ENCODE results near the gene LDLRAD3. TPM values are rescaled to one million over a fixed set of nuclear protein-coding genes. Genes with fewer than 3 reads are reported as not detected.

LDLRAD3 gene
- total RNA-seq, 1 donor = 3.1 TPM

DNA sequence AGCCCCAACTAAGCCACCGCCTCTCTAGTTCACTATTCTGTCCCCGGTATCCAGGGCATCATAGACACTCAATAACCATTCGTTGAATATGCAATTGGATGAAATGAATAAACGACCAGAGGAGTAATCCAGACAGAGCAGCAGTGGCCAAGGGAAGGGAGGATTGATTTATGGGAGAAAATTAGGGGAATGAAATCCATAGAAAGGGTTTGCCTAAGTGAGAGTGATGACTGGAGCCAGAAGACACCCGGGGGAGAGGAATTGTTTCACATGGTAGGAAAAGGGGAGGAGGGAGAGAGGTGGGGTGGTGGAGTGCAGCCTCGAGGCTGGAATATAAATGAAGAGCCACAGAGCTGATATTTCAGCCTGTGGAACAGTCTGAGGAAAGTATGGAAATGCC, 177.2 kb downstream of the LDLRAD3 start:
- H3K9me3 ChIP-seq (ENCODE audit: low read depth, low read length) = no peaks in the 10 kb centered on the region
- no peaks in the 10 kb centered on the region for H3K4me1 ChIP-seq (ENCODE audit: insufficient read depth, low read length)
- no peaks in the 10 kb centered on the region for H3K27me3 ChIP-seq (ENCODE audit: insufficient read depth, low read length)
- no peak overlapping the region for H3K4me3 ChIP-seq (ENCODE audit: low read length)

DNA sequence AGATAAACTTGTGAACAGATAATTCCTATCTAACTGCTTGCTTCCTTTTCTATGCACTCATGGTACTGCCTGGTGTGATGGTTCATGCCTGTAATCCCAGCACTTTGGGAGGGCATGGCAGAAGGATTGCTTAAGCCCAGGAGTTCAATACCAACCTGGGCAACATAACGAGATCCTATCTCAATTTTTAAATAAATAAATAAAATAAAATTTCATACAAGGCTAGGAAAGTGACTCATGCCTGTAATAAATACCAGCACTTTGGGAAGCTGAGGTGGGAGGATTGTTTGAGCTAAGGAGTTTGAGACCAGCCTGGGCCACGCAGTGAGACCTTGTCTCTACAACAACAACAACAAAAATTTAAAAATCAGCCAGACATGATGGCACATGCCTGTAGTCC, 178.8 kb downstream of the LDLRAD3 start:
- H3K4me1 ChIP-seq (ENCODE audit: insufficient read depth, low read length) = no peaks in the 10 kb centered on the region
- H3K4me3 ChIP-seq (ENCODE audit: low read length) = no peak overlapping the region
- no peaks in the 10 kb centered on the region for H3K9me3 ChIP-seq (ENCODE audit: low read depth, low read length)
- H3K27me3 ChIP-seq (ENCODE audit: insufficient read depth, low read length) = no peaks in the 10 kb centered on the region

DNA sequence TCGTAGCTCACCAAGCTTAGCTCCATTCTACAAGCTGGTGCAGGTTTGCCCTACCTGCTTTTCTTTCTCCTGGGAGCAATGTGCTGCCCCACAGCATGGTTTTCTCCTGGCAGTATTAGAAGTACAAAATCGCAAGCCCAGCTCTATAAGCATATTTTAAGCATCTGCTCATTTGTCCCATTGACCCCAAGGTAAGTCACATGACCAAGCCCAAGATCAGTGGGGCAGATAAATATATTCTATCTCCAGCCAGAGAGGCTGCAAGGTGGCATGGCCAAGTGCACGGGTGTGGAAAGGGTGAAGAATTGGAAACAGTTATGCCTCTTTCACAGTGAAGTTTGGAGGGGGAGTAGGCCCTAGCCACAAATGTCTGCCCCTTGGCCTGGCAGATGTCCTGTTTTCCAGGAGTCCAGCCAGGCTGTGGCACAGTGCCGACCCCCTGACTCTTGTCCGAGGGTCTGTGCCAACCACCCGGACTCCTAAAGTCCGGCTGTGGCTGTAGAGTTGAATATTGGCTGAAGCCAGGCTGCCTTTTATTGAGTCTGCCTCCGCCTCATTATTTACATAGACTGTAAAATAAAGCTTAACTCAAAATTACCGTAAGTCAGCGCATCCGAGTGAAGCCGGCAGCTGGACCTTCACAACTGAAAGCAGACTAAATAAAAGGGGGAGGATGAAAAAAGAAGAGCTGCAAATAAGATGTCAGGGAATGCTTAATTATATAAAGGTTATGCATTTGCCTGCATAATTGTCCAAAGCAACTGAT, 179.7 kb downstream of the LDLRAD3 start:
- Histone ChIP-seq H3K4me3 (ENCODE audit: low read length) (no peak overlapping the region), H3K27me3 (ENCODE audit: insufficient read depth, low read length) (no peaks in the 10 kb centered on the region), H3K9me3 (ENCODE audit: low read depth, low read length) (no peaks in the 10 kb centered on the region), H3K4me1 (ENCODE audit: insufficient read depth, low read length) (no peaks in the 10 kb centered on the region)

DNA sequence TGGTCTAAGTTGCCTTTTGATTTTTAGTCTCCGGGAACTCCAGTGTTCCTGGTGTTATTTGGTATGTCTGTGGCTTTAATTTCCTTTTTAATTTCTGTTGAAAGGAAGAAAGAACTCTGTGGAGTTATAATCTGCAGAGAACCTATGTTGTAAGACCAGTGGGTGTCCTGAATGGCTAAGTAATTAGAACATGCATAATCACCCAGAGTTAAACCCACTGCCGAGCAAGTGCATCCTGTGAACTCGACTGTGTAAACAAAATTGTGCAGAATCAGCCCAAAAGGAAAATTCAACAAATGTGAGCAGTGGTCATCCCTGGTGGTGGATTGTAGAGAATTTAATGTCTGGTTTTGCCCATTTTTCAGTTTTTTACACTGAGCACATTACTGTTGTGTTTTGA, 182.8 kb downstream of the LDLRAD3 start:
- Histone ChIP-seq H3K27me3 (ENCODE audit: insufficient read depth, low read length) (no peaks in the 10 kb centered on the region), H3K4me1 (ENCODE audit: insufficient read depth, low read length) (no peaks in the 10 kb centered on the region), H3K9me3 (ENCODE audit: low read depth, low read length) (no peaks in the 10 kb centered on the region), H3K4me3 (ENCODE audit: low read length) (no peak overlapping the region)

DNA sequence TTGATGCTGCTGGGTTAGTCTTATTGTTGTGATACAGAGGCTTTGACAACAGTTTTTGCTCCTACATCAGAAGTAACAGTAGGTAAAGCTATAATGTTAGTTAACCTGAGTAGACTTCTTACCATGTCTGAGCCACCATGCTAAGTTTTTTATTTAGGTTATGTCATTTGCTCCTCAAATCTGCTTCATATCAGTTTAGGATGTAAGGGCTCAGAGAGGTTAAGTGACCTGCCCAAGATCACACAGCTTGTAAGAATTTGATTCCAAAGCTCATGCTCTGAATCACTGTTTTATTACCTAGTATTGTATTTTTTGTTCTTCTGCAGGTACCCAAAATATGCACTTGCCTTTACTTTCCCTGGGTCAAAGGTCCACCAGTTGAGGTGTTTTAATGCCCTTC, 183.7 kb downstream of the LDLRAD3 start:
- Histone ChIP-seq H3K9me3 (ENCODE audit: low read depth, low read length) (no peaks in the 10 kb centered on the region), H3K4me3 (ENCODE audit: low read length) (no peak overlapping the region), H3K27me3 (ENCODE audit: insufficient read depth, low read length) (no peaks in the 10 kb centered on the region), H3K4me1 (ENCODE audit: insufficient read depth, low read length) (no peaks in the 10 kb centered on the region)

DNA sequence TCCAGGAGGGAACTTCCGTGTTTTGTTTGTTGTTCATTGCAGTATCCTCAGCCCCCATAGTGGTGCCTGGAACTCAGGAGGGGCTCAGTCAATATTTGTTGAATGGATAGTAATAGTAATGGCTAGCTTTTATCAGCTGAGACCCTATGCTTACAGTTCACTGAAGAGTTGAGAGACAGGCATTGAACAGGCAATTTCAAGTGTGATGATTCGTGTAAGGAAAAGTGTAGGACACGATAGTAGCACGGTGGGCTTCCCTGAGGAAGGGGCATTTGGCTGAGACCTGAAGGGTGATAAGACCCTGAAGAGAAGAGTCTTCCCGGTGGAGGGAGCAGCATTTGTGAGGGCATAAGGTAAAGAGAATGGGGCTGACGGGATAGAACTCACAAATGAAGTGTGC, 186.1 kb downstream of the LDLRAD3 start:
- Histone ChIP-seq H3K9me3 (ENCODE audit: low read depth, low read length) (no peaks in the 10 kb centered on the region), H3K4me3 (ENCODE audit: low read length) (no peak overlapping the region), H3K27me3 (ENCODE audit: insufficient read depth, low read length) (no peaks in the 10 kb centered on the region), H3K4me1 (ENCODE audit: insufficient read depth, low read length) (no peaks in the 10 kb centered on the region)

DNA sequence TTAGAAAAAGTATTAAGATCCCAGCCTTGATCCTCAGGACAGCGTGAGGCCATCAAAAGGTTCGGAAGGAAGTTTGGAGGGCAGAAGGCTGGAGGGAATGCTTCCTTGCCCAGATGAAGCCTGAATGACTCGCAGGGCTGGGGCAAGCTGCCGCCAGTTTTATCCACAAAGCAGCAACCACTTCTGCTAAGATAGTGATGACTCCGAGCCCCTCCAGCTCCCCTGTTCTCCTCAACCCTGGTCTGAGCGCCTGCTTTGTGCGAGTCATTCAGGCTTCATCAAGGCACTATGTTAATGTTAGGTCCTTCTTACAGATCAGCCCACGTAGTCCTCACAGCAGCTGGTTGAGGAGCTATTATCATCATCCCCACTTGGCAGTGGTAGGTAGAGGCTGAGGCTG, 186.5 kb downstream of the LDLRAD3 start:
- Histone ChIP-seq H3K4me3 (ENCODE audit: low read length) (no peak overlapping the region), H3K4me1 (ENCODE audit: insufficient read depth, low read length) (no peaks in the 10 kb centered on the region), H3K9me3 (ENCODE audit: low read depth, low read length) (no peaks in the 10 kb centered on the region), H3K27me3 (ENCODE audit: insufficient read depth, low read length) (no peaks in the 10 kb centered on the region)

DNA sequence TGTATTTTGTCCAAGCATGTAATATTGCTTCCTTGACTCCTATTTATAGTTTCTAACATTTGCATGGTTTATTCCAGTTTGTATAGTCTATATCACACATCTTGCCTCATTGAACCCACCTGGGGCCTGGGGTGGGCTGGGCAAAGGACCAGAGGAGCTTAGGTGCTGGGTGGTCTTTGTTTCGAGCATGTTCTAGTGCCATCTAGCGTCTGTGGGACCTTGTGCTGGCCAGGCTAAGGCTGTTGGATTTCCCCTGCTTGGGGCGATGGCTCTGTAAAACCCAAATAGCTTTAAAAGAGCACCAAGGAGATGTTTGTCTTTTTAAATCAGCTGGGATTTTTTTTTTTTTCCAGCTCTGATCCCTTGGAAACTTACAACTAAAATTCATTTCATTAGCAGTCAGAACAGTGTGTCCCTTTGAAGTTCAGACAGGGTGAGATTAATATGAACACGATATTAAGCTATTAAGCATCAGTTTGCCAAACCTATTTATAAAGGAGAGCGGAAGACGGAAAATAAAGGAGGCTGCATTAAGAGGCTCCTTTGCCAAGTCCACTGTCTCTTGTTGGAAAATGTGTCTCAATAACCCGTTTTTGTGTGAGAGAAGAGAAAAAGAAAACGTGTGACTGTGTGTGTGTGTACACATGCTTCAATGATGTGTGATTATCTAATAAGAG, 188.0 kb downstream of the LDLRAD3 start:
- Histone ChIP-seq H3K4me1 (ENCODE audit: insufficient read depth, low read length) (no peaks in the 10 kb centered on the region), H3K9me3 (ENCODE audit: low read depth, low read length) (no peaks in the 10 kb centered on the region), H3K4me3 (ENCODE audit: low read length) (no peak overlapping the region), H3K27me3 (ENCODE audit: insufficient read depth, low read length) (no peaks in the 10 kb centered on the region)

DNA sequence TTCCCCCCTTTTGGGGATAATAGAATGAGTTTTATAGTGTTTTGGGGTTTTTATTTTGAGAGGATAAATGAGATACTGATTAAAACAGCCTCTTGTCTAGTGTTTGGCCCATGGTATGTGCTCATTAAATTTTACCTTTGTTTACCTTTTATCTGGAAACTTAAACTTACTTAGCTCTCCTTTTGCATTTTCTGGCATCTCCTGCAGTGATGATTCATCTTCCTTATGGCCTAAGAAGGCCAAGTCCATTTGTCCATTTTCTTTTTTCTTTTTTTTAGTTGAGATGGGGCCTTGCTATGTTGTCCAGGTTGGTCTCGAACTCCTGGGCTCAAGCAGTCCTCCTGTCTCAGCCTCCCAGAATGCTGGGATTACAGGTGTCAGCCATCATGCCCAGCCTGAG, 189.1 kb downstream of the LDLRAD3 start:
- Histone ChIP-seq H3K4me1 (ENCODE audit: insufficient read depth, low read length) (no peaks in the 10 kb centered on the region), H3K9me3 (ENCODE audit: low read depth, low read length) (no peaks in the 10 kb centered on the region), H3K4me3 (ENCODE audit: low read length) (no peak overlapping the region), H3K27me3 (ENCODE audit: insufficient read depth, low read length) (no peaks in the 10 kb centered on the region)

DNA sequence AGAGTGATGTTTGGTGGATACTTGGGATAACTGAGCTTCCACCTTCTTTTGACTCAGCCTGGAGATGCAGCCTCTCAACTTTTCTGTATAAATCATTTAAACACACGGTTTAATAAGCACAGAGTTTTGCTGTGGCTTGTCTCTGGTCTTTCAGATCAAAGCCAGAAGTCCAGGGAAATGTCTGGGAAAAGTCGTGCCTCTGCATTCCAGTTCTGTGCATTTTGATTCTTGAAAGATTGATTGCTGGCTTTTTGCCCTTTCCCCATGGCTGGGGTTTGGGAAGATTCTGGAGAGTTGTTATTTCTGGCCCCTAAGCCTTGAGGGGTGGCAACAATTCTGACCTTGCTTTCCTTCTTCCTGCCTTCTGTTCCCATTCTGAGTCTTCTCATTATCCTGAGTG, 191.2 kb downstream of the LDLRAD3 start:
- H3K4me3 ChIP-seq (ENCODE audit: low read length) = no peak overlapping the region

DNA sequence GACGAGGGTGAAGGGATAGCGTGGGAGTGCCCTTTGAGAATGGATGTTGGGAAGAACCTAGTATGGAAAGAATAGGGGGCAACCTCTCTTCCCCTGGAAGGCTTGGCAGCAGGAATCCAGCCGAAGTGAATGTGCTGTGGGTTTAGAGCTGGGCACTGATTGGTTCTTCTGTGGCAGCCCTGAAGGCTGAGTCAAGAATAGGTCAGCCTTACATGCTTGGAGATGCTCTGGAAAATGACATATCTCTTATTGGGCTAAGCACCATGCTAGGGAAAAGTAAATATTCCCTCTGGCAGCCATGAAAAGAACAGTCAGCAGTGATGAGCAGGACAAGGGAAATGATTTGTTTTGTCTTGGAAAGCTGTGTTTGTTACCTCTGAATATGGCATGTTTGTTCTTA, 195.9 kb downstream of the LDLRAD3 start:
- Histone ChIP-seq H3K9me3 (ENCODE audit: low read depth, low read length) (no peaks in the 10 kb centered on the region), H3K4me1 (ENCODE audit: insufficient read depth, low read length) (no peaks in the 10 kb centered on the region), H3K27me3 (ENCODE audit: insufficient read depth, low read length) (no peaks in the 10 kb centered on the region), H3K4me3 (ENCODE audit: low read length) (no peak overlapping the region)

More for the DNA sequence above, 191.2 kb downstream of the LDLRAD3 start:
- Histone ChIP-seq H3K27me3 (ENCODE audit: insufficient read depth, low read length) (no peaks in the 10 kb centered on the region), H3K4me1 (ENCODE audit: insufficient read depth, low read length) (no peaks in the 10 kb centered on the region), H3K9me3 (ENCODE audit: low read depth, low read length) (no peaks in the 10 kb centered on the region)

DNA sequence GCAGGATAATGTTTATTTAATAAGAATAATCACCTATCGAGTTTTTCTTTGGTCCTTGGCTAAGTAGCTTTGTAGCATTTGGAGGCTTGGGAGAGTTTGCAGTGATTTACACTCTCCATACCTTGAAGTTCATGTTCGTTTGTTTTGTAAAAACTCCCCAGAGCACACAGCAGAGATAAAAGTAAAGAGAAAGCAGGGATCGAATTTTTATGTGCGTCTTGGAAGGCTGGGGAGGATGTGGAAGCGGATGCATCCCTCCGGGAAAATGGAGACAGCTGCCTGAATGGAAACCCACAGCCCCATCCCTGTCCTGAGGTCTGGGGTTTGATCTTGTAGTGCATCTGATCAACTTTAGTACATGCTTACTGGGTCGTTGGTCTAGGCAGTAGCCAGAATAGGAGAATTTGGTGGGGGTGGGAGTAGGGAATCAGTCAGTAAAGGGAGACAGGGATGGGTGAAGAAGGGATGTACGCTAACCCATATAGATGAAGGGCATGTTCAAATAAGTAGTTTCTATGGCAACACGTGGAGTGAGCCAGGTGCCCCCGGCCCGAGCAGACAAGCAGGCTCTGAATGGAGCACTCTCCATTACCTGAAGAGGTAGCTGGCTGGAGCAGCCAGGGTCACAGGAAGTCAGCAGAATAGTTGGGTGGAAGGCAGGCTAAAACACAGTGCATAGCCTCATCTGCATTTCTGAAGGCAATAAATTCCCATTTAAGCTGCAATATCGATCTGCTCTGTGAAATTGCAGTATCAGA, 197.5 kb downstream of the LDLRAD3 start:
- Histone ChIP-seq H3K4me3 (ENCODE audit: low read length) (no peak overlapping the region), H3K4me1 (ENCODE audit: insufficient read depth, low read length) (no peaks in the 10 kb centered on the region), H3K27me3 (ENCODE audit: insufficient read depth, low read length) (no peaks in the 10 kb centered on the region), H3K9me3 (ENCODE audit: low read depth, low read length) (no peaks in the 10 kb centered on the region)

DNA sequence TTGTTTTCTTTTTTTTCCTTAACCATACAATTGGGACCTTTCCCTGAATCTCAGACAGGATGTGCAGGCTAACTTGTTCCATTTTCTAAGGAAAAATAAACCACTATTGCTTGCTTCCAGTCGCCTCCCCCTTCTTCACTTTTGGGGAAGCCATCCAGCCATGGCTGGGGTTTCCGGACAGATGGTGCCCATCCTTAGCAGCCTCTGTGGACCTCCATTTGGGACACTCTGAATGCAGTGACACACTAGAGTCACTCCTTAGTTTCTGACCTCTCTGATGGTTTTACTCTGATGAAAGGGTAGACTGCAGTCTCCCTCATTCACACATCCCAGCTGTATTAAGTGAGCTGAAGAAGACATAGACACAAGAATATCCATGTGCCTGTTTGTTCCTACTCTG, 198.1 kb downstream of the LDLRAD3 start:
- no peaks in the 10 kb centered on the region for H3K4me1 ChIP-seq (ENCODE audit: insufficient read depth, low read length)
- H3K9me3 ChIP-seq (ENCODE audit: low read depth, low read length) = no peaks in the 10 kb centered on the region
- H3K4me3 ChIP-seq (ENCODE audit: low read length) = no peak overlapping the region
- no peaks in the 10 kb centered on the region for H3K27me3 ChIP-seq (ENCODE audit: insufficient read depth, low read length)

DNA sequence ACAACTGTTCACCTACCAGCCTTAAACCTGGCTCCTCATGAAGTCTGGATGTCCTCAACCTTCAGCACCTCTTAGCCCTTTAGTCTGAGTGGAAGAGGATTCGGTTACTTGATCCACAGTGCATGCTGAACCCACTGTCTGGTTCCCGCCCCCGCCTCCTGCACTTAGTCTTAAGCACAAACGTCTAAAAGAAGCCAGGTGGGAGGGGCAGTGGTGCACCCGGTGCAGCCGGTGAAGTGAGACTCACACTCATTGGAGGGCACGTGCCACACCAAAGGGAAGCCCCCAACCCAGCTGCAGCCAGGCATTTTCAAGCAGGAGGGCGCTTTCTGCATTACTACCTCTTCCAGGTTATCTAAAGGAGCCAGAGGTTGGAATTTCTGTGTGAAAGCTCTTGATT, 198.6 kb downstream of the LDLRAD3 start:
- Histone ChIP-seq H3K4me1 (ENCODE audit: insufficient read depth, low read length) (no peaks in the 10 kb centered on the region), H3K4me3 (ENCODE audit: low read length) (no peak overlapping the region), H3K9me3 (ENCODE audit: low read depth, low read length) (no peaks in the 10 kb centered on the region), H3K27me3 (ENCODE audit: insufficient read depth, low read length) (no peaks in the 10 kb centered on the region)

DNA sequence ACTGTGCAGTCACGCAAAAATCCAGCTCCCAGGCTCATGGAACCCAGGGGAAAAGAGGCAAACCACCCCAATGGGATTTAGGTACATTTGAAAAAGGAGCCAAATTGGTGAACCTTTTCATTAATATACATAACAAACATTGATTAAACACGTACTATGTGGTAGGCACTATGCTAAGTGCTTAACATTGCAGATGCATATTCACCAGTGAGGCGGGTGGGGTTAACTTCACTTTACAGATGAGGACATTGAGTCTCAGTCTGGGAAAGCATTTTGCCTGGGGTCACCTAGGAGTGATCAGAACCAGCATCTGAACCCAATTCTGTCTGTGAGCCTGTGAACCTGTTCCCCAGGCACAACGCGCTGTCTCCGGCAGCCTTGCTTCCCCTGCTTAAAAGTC, 199.0 kb downstream of the LDLRAD3 start:
- no peaks in the 10 kb centered on the region for H3K4me1 ChIP-seq (ENCODE audit: insufficient read depth, low read length)
- H3K9me3 ChIP-seq (ENCODE audit: low read depth, low read length) = no peaks in the 10 kb centered on the region
- H3K27me3 ChIP-seq (ENCODE audit: insufficient read depth, low read length) = no peaks in the 10 kb centered on the region

More for the DNA sequence above, 199.0 kb downstream of the LDLRAD3 start:
- no peak overlapping the region for H3K4me3 ChIP-seq (ENCODE audit: low read length)

All from mononuclear cell (primary cell).